Mucosa of descending colon (tissue), 3 donors: ENCODE measurements around the gene PLA2G4B. TPM values are rescaled to one million over a fixed set of nuclear protein-coding genes. Genes with fewer than 3 reads are reported as not detected.

ENCODE experiments used
- ATAC-seq: fragments of 200-7000 bp; cut with Tn5 transposase; one replicate; pipeline ENCODE4 v1.9.1; 2020; ENCODE audit warnings: mild to moderate bottlenecking, moderate library complexity
- DNase-seq, 3 donors: peaks; one replicate each; pipeline ENCODE4 v3.0.0-alpha.2; 2020
- H3K36me3 ChIP-seq: fragments of 200-600 bp; one replicate; pipeline ENCODE4 v1.8.0; 2021; ENCODE audit warnings: low read depth, mild to moderate bottlenecking
- H3K4me1 ChIP-seq: fragments of 200-600 bp; one replicate; pipeline ENCODE4 v1.8.0; 2021; ENCODE audit warnings: low read depth, mild to moderate bottlenecking
- H3K4me3 ChIP-seq: fragments of 200-600 bp; one replicate; pipeline ENCODE4 v1.8.0; 2021; ENCODE audit warnings: mild to moderate bottlenecking
- H3K9me3 ChIP-seq: fragments of 200-600 bp; one replicate; pipeline ENCODE4 v1.8.0; 2021; ENCODE audit warnings: mild to moderate bottlenecking
- CTCF ChIP-seq: fragments of 200-600 bp; IDR thresholded peaks from one replicate; pipeline ENCODE4 v1.8.0; 2022; ENCODE audit warnings: antibody characterized with exemption, mild to moderate bottlenecking
- intact Hi-C, 2 donors: fragments of 100-400 bp; cut with DNase I in 1 of 2; cut with micrococcal nuclease in 1 of 2; formaldehyde crosslinking; loops; one replicate each; pipeline versions ENCODE4 v1.11.0 to v1.11.1; 2022; cut with DNase I, micrococcal nuclease
- total RNA-seq, 3 donors: library from RNA; stranded (reverse); fragmentation: NEBNext Ultra II Directional in 2 of 3; extraction: Animal tissue kit (Norgen Biotek cat#: 25700) in 2 of 3; gene quantifications; one replicate each; pipeline versions ENCODE4 v1.2.1 to v1.2.4, GENCODE V29; 2021 to 2023
- donor health status: DM: no; HTN: no; CAD: no; lungs with moderate emphysema.
- donor health status: DM: no; HTN: no; CAD: no.
- donor health status: DM: no; HTN: yes; CAD: no.

PLA2G4B gene
- total RNA-seq, 3 donors from 2014 or later = 5.2 to 9.7 (median 6.4) TPM

- no peaks in the 10 kb centered on the region for H3K4me1 ChIP-seq
- intact Hi-C loops = no loop called here
These were observed 14.3 kb downstream of the PLA2G4B start for GRCh38 chr15:41852736-41853590.

GRCh38 chr15:41853831-41854230 is 15.2 kb downstream of the PLA2G4B start:
- Histone ChIP-seq H3K4me3 (no peak overlapping the region), H3K4me1 (no peaks in the 10 kb centered on the region), H3K9me3 (no peaks in the 10 kb centered on the region), H3K36me3 (no peaks in the 10 kb centered on the region)
- ATAC-seq (no peak), DNase-seq (no peak)
- no peak for TF ChIP-seq CTCF
- intact Hi-C loops = no loop called here

More at GRCh38 chr15:41852736-41853590, 14.3 kb downstream of the PLA2G4B start:
- ATAC-seq = no peak
- no peak for DNase-seq
- H3K4me3 ChIP-seq = no peak overlapping the region
- no peaks in the 10 kb centered on the region for H3K36me3 ChIP-seq
- H3K9me3 ChIP-seq = no peaks in the 10 kb centered on the region
- TF ChIP-seq CTCF = no peak

GRCh38 chr15:41854443-41854842 is 15.8 kb downstream of the PLA2G4B start:
- no peak for DNase-seq
- H3K9me3 ChIP-seq = no peaks in the 10 kb centered on the region
- TF ChIP-seq CTCF = no peak
- no peak overlapping the region for H3K4me3 ChIP-seq
- ATAC-seq = no peak
- H3K4me1 ChIP-seq = no peaks in the 10 kb centered on the region
- no peaks in the 10 kb centered on the region for H3K36me3 ChIP-seq
- intact Hi-C loops = no loop called here

- no peak overlapping the region for H3K4me3 ChIP-seq
- DNase-seq (no peak), ATAC-seq (no peak)
- no peaks in the 10 kb centered on the region for H3K9me3 ChIP-seq
- intact Hi-C loops = no loop called here
- TF ChIP-seq CTCF = no peak
- no peaks in the 10 kb centered on the region for H3K36me3 ChIP-seq
- H3K4me1 ChIP-seq = no peaks in the 10 kb centered on the region
These were observed 16.8 kb downstream of the PLA2G4B start for GRCh38 chr15:41855261-41855961.

GRCh38 chr15:41856262-41856661 is 17.6 kb downstream of the PLA2G4B start:
- DNase-seq (no peak), ATAC-seq (no peak)
- intact Hi-C loops = no loop called here
- Histone ChIP-seq H3K4me1 (no peaks in the 10 kb centered on the region), H3K9me3 (no peaks in the 10 kb centered on the region), H3K4me3 (no peak overlapping the region), H3K36me3 (no peaks in the 10 kb centered on the region)
- TF ChIP-seq CTCF = no peak
